ENCODE results near the gene RHOXF2B.
"Not testable (repeated sequence)": the region's sequence is repeated elsewhere in the genome, so short reads cannot be mapped to it uniquely, and the experiment has no call there.

DNA sequence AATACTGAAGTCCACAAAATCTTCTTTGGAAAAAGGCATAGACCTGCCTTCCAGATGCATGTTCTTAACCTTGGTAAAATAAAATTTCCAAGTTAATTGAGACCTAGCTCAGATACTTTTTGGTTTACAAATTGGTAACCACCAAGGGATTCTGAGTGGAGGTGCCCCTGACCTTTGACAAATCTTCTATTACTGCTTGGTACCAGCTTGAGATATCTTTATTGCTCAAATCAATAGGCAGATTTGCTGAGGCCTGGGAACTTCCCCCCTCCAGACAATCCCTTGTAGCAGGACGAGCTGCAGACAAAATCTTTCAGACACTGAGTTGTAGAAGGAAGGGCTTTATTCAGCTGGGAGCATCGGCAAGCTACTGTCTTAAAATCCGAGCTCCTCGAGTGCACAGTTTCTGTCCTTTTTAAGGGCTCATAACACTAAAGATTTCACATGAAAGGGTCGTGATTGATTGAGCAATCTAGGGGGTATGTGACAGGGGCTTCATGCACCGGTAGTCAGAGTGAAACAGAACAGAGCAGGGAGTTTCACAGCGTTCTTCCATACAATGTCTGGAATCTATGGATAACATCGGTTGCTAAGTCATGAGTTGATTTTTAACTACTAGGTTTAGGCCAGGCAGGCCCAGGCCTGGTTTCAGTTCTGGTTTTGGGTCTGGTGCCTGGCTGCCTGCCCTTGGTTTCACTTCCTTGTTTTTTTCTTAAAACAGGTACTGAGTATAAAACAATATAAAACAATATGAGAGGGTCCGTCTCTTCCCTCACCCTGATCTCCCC lies 41.8 kb downstream of the RHOXF2B start:
- TF ChIP-seq, protein P1, sequence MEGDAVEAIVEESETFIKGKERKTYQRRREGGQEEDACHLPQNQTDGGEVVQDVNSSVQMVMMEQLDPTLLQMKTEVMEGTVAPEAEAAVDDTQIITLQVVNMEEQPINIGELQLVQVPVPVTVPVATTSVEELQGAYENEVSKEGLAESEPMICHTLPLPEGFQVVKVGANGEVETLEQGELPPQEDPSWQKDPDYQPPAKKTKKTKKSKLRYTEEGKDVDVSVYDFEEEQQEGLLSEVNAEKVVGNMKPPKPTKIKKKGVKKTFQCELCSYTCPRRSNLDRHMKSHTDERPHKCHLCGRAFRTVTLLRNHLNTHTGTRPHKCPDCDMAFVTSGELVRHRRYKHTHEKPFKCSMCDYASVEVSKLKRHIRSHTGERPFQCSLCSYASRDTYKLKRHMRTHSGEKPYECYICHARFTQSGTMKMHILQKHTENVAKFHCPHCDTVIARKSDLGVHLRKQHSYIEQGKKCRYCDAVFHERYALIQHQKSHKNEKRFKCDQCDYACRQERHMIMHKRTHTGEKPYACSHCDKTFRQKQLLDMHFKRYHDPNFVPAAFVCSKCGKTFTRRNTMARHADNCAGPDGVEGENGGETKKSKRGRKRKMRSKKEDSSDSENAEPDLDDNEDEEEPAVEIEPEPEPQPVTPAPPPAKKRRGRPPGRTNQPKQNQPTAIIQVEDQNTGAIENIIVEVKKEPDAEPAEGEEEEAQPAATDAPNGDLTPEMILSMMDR (IDR thresholded peaks at IDR 0.05; ENCODE audit: low read depth, low read length, missing input control) = not testable (repeated sequence)
- not testable (repeated sequence) for TF ChIP-seq GABPA (IDR thresholded peaks at IDR 0.05 in 1 of 2, conservative IDR thresholded peaks at IDR 0.05 in 1 of 2); TAF1 (conservative IDR thresholded peaks at IDR 0.05)
- TF ChIP-seq, protein P2, sequence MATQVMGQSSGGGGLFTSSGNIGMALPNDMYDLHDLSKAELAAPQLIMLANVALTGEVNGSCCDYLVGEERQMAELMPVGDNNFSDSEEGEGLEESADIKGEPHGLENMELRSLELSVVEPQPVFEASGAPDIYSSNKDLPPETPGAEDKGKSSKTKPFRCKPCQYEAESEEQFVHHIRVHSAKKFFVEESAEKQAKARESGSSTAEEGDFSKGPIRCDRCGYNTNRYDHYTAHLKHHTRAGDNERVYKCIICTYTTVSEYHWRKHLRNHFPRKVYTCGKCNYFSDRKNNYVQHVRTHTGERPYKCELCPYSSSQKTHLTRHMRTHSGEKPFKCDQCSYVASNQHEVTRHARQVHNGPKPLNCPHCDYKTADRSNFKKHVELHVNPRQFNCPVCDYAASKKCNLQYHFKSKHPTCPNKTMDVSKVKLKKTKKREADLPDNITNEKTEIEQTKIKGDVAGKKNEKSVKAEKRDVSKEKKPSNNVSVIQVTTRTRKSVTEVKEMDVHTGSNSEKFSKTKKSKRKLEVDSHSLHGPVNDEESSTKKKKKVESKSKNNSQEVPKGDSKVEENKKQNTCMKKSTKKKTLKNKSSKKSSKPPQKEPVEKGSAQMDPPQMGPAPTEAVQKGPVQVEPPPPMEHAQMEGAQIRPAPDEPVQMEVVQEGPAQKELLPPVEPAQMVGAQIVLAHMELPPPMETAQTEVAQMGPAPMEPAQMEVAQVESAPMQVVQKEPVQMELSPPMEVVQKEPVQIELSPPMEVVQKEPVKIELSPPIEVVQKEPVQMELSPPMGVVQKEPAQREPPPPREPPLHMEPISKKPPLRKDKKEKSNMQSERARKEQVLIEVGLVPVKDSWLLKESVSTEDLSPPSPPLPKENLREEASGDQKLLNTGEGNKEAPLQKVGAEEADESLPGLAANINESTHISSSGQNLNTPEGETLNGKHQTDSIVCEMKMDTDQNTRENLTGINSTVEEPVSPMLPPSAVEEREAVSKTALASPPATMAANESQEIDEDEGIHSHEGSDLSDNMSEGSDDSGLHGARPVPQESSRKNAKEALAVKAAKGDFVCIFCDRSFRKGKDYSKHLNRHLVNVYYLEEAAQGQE (IDR thresholded peaks at IDR 0.05) = not testable (repeated sequence)
- TF ChIP-seq, protein P3, sequence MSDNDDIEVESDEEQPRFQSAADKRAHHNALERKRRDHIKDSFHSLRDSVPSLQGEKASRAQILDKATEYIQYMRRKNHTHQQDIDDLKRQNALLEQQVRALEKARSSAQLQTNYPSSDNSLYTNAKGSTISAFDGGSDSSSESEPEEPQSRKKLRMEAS (IDR thresholded peaks at IDR 0.05) = not testable (repeated sequence)

All from liver (tissue), 3 donors.